Stimulated activated naive CD8-positive, alpha-beta T cell treated with anti-CD3 and anti-CD28 coated beads, Interleukin-15, Interleukin-2, amounts not matched to agents 100 U/mL and 50 U/mL, for 24 hours (primary cell): ENCODE results near the gene ZFHX3.
"Not testable (repeated sequence)": the region's sequence is repeated elsewhere in the genome, so short reads cannot be mapped to it uniquely, and the experiment has no call there.

Experiments
- ATAC-seq: fragments of 150-1000 bp; cut with Tn5 transposase; one replicate; pipeline ENCODE4 v1.10.0; 2021
- DNase-seq: peaks from one replicate; pipeline ENCODE4 v3.0.0; 2021

The ZFHX3 gene

DNA sequence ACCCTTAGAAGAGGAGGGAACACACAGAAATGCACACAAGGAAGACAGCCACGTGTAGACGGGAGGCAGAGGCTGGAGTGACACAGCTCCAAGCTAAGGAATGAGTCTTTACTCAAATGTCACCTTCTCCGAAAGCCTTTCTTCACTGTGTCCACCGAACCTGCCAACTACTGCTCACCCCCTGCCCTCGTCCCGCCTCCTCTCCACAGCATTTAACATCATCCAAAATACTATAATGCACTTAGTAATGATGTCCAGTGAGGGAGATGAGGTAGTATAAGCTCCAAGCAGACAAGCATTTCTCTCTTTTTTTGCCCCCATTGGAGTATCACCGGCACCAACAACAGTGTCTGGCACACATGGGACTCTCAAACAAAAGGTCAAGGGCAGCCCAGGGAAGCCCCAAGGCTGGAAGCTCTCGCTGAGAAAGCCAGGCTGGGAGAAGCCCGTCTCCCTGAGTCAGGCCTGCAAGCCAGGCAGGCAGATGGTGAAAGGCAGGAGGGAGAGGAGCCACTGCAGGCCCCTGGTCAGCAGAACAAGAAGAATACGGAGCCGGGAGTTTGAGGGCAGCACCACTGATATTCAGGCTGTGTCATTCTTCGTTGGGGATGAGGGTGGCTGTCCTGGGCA is 25.9 kb downstream of the ZFHX3 start:
- ATAC-seq (no peak), DNase-seq (no peak)

GRCh38 chr16:73020409-73020884 is 27.5 kb downstream of the ZFHX3 start:
- ATAC-seq (no peak), DNase-seq (no peak)

DNA sequence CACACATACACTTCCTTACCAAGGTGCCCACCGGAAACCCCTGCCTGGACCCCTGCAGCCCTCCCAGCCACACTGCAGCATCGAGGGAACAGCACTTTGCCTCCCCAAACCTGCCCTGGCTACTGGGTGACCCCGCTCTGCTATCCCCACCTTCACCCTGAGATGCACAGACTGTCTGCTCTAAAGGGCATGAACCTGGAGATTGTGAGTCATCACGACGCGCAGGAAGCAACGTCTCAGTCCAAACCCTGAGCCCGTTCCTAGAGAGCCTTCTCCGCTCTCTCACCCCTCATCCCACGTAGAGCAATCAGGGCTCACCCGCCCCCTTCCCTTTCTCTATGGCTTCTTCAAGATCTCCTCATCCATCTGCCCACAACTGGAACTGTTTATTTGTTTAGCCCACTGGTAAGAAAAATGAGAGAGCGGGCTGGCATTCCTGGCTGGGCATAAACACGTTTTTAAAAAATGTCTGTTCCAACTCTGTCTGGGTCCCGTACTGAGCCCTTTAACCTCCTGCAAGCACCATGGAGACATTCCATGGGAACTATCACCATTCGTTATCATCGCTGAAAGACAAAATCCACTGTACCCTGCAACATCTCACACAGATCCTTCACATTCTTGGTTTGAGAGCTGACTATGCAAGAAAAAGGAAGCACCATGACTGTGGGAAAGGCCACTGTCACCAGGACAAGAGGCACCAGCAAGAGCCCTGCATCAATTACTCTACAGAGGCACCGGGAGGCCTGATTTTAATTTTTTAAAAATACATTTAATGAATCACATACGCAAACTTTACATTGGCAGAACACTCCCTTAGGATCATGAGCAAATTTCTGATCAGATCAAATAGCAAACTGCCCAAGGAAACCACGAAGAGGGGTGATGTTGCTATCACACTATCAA is 28.2 kb downstream of the ZFHX3 start:
- ATAC-seq (no peak), DNase-seq (no peak)

DNA sequence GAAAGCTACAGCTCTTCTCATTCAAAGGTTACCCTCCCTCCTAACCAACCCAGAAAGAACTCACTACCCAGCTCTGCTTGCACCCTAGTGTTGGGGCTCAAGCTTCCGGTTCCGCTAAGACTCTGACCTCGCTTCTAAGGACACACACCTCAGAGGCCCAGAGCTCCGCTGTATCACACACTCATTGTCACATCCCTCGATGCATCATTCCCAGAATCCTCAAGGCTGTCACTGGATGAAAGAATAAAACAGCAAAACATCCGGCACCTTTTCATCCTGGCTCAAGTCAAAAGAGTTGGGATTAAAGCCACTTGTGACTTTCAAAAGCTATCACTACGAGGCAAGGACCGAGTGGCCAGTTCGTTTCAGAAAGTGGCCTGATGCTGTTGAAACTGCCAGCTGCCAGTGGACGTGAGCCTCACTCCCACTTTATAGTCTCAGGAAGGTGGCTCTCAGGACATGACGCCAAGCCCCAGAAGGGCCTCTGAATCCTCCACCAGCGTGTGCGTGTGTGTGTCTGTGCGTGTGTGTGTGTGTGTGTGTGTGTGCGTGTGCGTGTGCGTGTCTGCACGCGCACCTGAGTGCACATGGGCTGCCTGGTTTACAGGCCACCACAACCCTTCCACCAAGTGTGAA is 29.0 kb downstream of the ZFHX3 start:
- ATAC-seq, result no peak
- no peak for DNase-seq

DNA sequence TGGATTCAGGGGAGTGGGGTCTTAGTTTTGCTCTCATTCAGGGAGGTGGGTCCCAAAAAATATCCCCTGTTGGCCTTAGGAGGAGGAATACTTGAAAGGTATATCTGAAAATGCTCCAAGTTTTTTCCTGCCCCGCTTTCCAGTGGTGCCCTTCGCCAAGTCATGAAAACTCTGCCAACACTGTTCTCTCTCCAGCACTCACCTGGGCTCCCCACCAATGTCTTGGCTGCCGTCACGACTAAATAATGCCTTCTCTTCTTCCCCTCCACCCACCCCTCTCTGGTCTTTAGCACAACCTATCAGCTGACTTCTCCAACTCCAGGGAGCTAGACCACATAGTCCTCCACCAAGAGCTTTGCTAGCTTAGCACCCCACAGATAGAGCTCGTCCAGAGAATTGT is 30.6 kb downstream of the ZFHX3 start:
- no peak for ATAC-seq

DNA sequence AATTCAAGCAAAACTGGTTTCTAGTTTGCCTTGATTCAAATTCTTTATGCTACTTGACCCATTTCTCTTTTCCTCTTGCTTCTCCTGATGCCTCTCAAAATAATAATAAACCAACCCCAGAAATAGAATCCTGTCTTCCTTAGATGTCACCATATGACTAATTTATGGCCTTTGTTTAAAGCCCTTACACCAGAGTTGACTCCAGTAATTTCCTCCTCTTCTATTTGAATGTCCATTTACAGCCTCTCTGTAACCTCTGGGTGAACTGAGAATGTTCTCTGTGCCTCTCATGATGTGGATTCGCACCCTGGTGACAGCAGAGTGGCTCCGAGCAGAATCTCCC is 31.5 kb downstream of the ZFHX3 start:
- ATAC-seq (no peak), DNase-seq (no peak)

More for the DNA sequence above, 30.6 kb downstream of the ZFHX3 start:
- DNase-seq, result no peak

DNA sequence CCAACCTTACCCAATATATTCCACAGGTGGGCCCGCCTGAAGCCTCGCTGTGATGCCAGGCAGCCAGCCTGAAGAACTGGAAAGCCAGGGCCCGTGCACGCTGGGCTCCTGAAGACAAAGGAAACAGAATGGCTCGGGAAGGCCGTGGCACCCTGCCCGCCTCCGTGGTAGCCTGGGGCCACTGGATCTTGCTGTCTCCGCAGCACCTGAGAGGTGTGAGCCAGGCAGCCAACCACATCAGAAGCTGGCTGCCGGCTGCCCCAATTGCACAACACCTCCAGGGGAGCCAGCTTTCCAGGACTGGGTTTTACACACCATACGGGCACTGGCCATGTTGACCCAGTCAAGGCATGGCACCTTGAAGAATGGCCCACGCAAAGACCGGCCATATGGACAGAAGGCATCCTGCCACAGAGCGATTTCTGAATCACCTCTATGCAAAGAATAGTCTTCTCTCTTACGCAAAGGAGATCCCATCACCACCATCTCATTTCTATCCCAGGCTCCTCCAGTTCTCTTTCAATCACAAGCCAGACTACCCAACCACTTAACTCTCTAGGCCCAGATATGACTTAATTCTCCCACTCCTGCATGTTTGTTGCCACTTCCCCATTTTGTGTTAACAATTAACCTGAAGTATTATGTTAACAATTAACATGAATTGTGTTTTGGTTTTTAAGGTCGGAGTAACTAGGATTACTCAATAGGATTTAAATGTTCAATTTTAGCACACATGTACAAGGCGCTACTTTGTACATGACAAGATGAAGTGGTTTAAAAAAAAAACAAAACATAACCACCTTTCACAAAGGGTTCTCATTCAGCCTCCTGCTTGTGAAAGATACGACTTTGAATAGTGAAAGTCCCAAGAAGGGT is 32.1 kb downstream of the ZFHX3 start:
- DNase-seq, result no peak

GRCh38 chr16:73014768-73015167 is 33.2 kb downstream of the ZFHX3 start:
- no peak for DNase-seq
- ATAC-seq, result no peak

More for the DNA sequence above, 32.1 kb downstream of the ZFHX3 start:
- ATAC-seq, result no peak

GRCh38 chr16:73013974-73014373 is 34.0 kb downstream of the ZFHX3 start:
- no peak for DNase-seq
- ATAC-seq, result no peak

GRCh38 chr16:73012341-73012740 is 35.6 kb downstream of the ZFHX3 start:
- DNase-seq (no peak), ATAC-seq (no peak)

GRCh38 chr16:73011926-73012325 is 36.0 kb downstream of the ZFHX3 start:
- no peak for DNase-seq
- no peak for ATAC-seq

DNA sequence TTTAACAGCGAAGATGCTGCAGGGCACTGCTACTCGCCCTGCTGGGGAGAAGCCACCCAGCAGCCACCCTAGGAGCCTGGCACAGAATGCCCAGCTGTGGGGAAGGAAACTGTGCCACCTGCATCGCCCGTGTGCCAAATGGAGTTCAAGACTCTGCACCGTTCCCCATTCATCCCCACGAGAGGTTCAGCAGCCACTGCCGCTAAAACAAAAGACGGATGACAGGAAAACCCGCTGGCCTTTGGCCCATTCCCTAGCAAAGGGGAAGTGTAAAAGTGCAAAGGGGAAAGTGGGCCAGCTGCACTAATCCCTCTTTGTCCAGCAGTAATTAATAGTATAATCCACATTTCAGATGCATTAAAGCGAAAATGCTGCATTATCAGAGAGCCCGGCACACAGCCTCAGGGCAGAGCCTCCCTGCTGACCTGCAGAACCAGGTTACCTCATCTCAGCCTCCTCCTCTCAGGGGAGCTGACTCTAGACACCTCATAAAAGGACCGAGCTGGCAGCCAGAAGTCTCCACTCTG is 37.7 kb downstream of the ZFHX3 start:
- DNase-seq (no peak), ATAC-seq (no peak)

- ATAC-seq, DNase-seq: not testable (repeated sequence)
Measured at GRCh38 chr16:73009710-73010109, 38.2 kb downstream of the ZFHX3 start.

DNA sequence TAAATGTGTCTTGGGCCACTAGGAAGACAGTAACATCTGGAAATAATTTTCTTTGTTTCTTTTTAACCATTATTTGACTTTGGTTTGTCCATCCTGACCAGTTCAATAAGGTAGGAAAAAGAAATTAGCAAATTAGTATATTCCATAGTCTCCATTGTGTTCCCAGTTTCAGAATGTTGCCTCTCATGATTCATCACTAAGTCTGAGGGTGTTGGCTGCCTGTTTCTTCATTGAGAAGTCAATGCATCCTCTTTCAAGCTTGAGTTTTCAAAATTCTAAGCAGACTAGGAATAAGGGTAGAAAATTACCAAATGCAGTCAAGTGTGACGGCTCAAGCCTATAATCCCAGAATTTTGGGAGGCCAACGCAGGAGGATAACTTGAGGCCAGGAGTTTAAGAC is 41.9 kb downstream of the ZFHX3 start:
- no peak for ATAC-seq
- no peak for DNase-seq

- ATAC-seq, result no peak
- no peak for DNase-seq
Measured at GRCh38 chr16:73002866-73003265, 45.1 kb downstream of the ZFHX3 start.

DNA sequence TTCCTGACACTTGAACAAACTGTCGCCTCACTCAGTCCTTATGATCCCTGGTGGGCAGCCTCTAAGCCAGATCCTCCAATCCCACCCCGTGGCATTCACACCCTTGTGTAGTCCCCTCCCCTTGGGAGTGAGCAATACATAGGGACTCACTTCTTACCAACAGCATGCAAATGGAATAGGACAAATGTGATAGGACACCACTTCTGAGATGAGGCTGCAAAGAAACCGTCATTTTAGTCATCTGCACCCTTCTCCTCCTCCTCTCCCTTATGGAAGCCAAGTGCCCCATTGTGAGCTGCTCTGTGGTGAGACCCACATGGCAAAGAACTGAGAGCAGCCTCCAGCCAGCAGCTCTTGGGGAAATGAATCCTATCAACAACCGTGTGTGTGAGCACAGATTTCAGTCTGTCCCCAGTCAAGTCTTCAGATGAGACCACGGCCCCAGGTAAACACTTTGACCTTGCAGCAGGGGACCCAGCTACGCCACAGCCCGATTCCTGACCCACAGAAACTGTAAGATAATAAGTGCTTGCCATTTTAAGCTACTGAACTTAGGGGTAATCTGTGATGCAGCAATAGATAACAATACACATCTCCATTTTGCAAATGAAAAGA is 46.9 kb downstream of the ZFHX3 start:
- DNase-seq (no peak), ATAC-seq (no peak)

DNA sequence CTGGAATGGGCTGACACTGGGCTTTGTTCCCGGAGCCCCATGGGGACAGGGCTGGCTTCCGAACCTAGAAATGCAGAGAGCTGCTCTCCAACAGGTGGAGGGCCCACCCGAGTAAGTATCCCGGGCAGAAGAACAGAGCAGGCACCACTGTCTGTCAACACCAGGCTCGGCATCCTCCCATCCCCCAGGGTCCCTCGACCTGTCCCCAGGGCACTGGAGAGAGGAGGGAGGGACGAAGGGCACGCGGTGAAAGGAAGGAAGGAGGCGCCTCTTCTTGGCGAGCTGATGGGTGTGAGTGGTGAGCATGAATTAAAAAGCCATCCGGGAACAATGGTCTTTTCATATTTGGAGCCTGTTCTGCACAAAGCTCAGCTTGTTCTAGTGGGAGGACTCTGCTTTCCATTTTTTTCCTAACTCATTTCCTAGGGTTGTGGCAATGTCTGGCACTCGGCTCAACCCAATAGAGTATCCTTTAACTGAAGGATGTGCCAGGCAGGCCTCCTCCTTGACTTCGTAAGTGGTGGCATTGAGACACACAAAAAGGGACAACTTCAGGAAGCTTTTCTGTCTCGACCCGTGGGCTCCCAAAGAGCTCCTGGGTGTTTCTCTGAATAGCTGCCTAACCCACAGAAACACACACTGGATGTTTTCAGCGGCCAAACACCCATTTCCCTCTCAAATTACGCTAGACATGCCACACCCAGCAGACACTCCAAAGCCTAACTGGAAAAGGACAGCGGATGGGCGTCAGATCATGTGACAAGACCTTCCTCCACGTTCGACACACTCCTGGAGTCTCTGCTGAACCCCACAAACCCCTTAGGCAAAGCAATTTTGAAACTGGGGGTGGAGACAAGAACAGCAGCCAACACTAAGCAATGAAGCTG is 47.7 kb downstream of the ZFHX3 start:
- ATAC-seq, result no peak

GRCh38 chr16:72999541-73000019 is 48.3 kb downstream of the ZFHX3 start:
- ATAC-seq (no peak), DNase-seq (no peak)

More for the DNA sequence above, 47.7 kb downstream of the ZFHX3 start:
- DNase-seq, result no peak

- DNase-seq (no peak), ATAC-seq (no peak)
Measured at GRCh38 chr16:72997141-72997542, 50.8 kb downstream of the ZFHX3 start.
